Activated CD4-positive, alpha-beta T cell treated with anti-CD3 and anti-CD28 coated beads, Interleukin-2, amount 50 U/mL, for 1 hour (primary cell): Measurements from ENCODE around the gene ESPN.
"Not testable (repeated sequence)": the region's sequence is repeated elsewhere in the genome, so short reads cannot be mapped to it uniquely, and the experiment has no call there.

Source experiments
- DNase-seq: peaks from one replicate; pipeline ENCODE4 v3.0.0-alpha.2; 2020

ESPN gene

GRCh38 chr1:6448749-6449631 is 24.4 kb downstream of the ESPN start:
- no peak for DNase-seq

DNA sequence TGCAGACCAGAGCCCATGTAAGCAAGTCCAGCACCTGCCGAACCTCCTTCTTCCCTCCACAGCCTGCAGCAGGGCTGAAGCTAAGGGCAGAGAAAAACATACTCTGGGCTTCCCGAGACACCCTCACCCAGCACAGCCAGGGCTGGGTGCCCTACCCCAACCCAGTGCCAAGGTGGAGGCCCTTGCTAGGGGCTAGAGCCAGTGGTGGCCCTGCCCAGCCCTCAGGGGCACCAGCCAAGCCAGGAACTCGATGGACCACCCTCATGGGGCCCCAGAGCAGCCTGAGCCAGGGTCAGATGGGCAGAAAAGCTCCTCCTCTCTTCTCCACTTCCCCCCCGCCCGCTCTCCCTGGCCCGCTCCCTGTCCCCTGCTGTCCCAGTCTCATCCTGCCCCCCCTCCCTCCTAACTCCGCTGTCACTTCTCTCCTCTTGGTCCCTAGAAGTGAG is 25.5 kb downstream of the ESPN start:
- DNase-seq, result no peak

DNA sequence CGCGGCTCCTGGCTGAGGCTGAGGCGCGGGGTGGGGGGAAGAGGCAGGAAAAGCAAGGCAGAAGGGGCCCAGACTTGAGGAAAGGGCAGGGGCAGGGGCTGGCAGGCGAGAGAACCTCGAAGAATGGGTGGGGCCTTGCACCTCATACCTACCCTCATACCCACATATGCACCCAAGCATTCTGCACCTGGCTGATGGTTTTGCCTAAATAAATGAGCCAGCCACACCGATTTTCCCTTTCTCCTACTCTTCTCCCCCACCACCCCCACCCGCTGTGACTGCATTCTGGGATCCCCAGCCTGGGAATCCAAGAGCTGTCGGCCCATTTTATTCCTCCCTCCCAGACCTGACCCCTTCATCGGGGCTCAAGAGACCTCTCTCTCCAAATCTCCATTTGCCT is 25.9 kb downstream of the ESPN start:
- DNase-seq, result not testable (repeated sequence)

- DNase-seq, result no peak
Measured at GRCh38 chr1:6450943-6451373, 26.4 kb downstream of the ESPN start.

- DNase-seq, result not testable (repeated sequence)
Measured at GRCh38 chr1:6453895-6454855, 29.6 kb downstream of the ESPN start.

DNA sequence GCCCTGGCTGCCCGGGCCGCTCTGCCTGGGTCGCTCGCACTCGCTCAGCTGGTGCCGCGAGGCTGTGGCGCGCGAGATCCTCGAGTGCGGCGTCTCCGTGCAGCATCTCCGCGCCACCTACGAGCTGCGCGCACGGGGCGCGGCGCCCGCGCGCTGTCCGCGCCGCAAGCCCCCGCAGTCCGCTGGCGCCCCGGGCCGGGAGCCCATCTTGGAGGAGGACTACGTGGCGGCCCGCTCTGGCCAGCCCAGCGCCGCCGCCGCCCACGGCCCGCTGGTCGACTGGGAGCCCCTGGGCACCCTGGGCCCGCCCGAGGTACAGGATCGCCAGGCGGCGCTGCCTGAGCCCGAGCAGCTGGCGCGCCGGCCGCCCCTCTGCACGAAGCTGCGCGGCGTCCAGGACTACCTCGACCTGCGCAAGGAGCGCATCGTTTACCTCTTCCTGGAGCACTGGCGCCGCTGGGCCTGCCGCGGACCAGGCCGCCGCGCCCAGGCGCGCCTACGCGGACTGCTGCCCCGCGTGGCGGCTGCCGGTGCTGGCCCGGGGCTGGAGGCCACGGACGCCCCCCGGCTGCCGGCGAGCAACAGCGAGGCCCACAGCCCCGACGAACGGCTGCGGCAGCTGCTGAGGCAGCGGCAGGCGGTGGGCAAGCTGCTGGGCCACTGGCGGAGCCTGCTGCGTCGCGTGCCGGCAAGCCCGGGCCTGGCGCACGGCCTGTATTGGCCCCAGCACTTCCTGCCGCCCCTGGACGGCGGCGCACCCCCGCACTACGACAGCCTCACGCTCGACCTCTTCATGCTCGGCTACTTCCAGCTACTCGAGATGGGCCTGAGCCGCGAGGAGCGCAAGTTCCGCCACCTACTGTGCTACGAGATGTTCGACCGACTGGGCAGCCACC is 30.5 kb downstream of the ESPN start:
- DNase-seq, result peak; percentile 49

- DNase-seq, result not testable (repeated sequence)
Measured at GRCh38 chr1:6455752-6456520, 31.4 kb downstream of the ESPN start.

DNA sequence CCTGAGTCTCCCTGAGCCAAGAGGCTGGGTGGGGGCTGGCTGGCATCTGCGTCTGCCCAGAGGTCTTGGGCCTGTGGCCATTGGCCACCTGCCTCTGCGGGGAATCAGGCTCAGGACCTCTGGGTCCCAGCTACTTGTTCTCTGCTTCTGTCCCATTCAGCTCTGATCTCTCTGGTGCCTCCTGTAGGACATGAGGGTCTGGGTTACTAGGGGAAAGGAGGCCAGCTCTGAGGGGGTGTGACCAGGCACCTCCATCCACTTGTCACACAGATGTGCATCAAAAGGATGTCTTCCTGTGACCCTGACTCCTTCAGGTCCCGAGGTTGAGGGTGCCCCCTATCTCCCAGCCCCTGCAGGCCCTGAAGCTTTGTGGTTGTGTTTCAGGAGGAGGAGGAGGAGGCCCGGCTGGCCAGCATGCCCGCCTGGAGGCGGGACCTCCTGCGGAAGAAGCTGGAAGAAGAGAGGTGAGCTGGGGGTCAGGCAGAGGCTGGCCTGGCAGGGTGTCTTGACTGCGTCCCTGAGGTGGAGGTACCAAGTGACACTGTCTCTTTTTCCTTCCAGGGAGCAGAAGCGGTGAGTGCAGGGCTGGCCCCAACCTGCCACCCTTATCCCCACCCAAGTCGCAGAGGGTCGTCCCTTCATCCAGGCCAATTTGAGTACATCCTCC is 32.4 kb downstream of the ESPN start:
- DNase-seq, result no peak

- peak; percentile 73 for DNase-seq
Measured at GRCh38 chr1:6459850-6460265, 35.3 kb downstream of the ESPN start.

DNA sequence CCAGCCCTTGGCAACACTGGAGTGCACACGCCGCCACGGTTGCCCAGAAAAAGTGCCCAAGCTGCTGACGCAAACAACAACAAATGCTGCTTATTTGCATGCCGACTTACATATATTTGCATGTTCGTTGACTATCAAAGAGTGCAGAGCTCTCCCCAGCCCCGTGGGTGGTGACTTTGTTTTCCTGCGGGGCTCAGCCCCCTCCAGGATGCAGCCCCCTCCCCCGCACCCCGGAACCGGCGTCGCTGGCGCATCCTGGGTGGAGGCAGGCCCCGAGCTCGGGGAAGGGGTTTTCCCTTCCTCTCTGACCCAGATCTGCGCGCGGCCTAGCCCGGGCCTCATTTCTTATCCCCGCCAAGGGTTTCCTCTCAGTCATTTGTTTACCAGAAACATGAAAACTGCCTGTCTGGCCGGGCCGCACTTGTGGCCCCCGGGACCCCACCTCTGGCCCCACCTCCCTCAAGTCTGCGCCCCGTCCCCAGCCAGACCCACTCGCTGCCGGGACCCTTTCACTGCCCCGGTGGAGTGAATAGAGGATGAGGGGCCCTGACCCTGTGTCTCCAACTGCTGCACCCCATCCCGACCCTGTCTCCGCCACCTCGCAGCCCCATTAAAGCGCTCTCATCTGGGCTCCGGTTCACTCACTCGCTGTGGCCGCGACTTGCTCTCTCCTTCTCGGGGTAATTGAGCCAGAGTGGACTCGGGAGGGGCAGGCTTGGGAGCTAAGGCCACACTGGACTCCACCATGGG is 35.9 kb downstream of the ESPN start:
- peak; percentile 96 for DNase-seq

- DNase-seq, result no peak
Measured at GRCh38 chr1:6461051-6461530, 36.5 kb downstream of the ESPN start.

GRCh38 chr1:6461538-6462411 is 37.2 kb downstream of the ESPN start:
- DNase-seq, result no peak

GRCh38 chr1:6462412-6463119 is 38.0 kb downstream of the ESPN start:
- DNase-seq, result no peak

GRCh38 chr1:6463120-6463412 is 38.5 kb downstream of the ESPN start:
- no peak for DNase-seq

GRCh38 chr1:6464514-6464836 is 39.9 kb downstream of the ESPN start:
- peak; percentile 55 for DNase-seq

- no peak for DNase-seq
Measured at GRCh38 chr1:6464915-6465314, 40.3 kb downstream of the ESPN start.

DNA sequence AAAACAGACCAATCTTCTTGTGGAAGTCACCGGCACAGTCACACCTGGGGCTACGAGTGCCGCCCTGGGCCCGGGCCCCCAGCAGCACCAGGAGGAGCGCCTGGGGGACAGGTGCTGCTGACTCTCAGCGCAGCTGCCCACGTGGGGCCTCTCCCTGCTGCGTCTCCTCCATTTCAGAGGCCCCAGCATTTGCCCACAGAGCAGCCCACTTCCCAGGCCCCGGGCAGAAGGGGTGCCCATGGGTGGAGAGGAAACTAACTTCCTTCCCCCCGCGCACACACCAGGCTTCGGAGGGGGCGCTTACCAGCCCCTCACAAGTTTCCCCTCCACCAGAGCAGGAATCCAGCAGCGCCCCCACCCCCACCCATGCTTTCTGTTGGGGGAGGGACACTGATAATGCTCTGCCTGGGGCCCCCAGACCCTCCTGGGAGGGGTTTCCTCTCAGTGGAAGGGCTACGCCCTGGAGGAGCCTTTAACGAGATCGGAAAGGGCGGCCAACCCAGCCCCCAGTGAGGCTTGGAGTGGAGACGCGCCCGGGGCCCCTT is 41.0 kb downstream of the ESPN start:
- DNase-seq, result peak; percentile 54

- peak; percentile 64 for DNase-seq
Measured at GRCh38 chr1:6466023-6466422, 41.4 kb downstream of the ESPN start, which contains the start of gene TNFRSF25. Gene TNFRSF25 (minus strand): TSS chr1:6466173. CDS start chr1:6466107, 66 bp downstream.
